BE2C (cell line): ENCODE results near the gene KLC1.

Source experiments
- DNase-seq: peaks from one replicate; pipeline ENCODE4 v3.0.0-alpha.2; 2020
- H3K27me3 ChIP-seq: fragments of 250-450 bp; sonication (Bioruptor Pico); 2 replicates; pipeline ENCODE4 v1.5.1; 2020; ENCODE audit warnings: mild to moderate bottlenecking
- H3K36me3 ChIP-seq: fragments of 250-450 bp; sonication (Bioruptor Pico); 2 replicates; pipeline ENCODE4 v1.5.1; 2020; ENCODE audit warnings: mild to moderate bottlenecking
- H3K4me1 ChIP-seq: fragments of 250-450 bp; sonication (Bioruptor Pico); 2 replicates; pipeline ENCODE4 v1.5.1; 2020
- H3K4me3 ChIP-seq: 2 replicates; pipeline ENCODE4 v1.5.1; 2011; ENCODE audit warnings: low read depth, low read length
- H3K9me3 ChIP-seq: fragments of 250-450 bp; sonication (Bioruptor Pico); 2 replicates; pipeline ENCODE4 v1.5.1; 2020
- CTCF ChIP-seq: IDR thresholded peaks from 2 replicates; pipeline ENCODE4 v1.5.1; 2012; ENCODE audit warnings: mild to moderate bottlenecking, low read depth, low read length

KLC1 gene

DNA sequence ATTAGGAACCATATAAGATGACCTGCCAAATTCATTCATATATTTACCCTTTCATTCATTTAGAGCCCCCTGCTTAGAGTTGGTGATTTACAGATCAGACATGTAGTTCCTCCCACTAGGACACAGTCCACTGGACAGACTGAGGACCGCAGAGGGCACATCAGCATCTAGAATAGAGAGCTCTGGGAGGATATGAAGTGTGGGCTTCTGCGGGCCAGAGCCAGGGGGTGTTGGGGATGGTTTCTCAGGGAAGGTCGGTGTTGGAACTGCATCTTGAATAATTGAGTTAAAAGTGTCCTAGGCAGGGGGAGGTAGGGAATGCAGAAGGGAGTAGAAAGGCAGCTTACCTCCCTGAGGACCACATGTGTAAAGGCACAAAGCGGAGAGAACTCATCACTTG lies 42.9 kb downstream of the KLC1 start:
- no peak for DNase-seq
- no peak for TF ChIP-seq CTCF
- H3K36me3 ChIP-seq, result peaks cover 99% of the 10 kb centered on the region
- no peaks in the 10 kb centered on the region for H3K9me3 ChIP-seq
- no peak overlapping the region for H3K4me3 ChIP-seq
- no peaks in the 10 kb centered on the region for H3K4me1 ChIP-seq
- no peaks in the 10 kb centered on the region for H3K27me3 ChIP-seq

- no peaks in the 10 kb centered on the region for H3K27me3 ChIP-seq
- H3K4me3 ChIP-seq, result no peak overlapping the region
- no peak for TF ChIP-seq CTCF
- DNase-seq, result no peak
- H3K9me3 ChIP-seq, result no peaks in the 10 kb centered on the region
- no peaks in the 10 kb centered on the region for H3K4me1 ChIP-seq
- peaks cover 86% of the 10 kb centered on the region for H3K36me3 ChIP-seq
Measured at GRCh38 chr14:103675957-103676356, 46.9 kb downstream of the KLC1 start.

DNA sequence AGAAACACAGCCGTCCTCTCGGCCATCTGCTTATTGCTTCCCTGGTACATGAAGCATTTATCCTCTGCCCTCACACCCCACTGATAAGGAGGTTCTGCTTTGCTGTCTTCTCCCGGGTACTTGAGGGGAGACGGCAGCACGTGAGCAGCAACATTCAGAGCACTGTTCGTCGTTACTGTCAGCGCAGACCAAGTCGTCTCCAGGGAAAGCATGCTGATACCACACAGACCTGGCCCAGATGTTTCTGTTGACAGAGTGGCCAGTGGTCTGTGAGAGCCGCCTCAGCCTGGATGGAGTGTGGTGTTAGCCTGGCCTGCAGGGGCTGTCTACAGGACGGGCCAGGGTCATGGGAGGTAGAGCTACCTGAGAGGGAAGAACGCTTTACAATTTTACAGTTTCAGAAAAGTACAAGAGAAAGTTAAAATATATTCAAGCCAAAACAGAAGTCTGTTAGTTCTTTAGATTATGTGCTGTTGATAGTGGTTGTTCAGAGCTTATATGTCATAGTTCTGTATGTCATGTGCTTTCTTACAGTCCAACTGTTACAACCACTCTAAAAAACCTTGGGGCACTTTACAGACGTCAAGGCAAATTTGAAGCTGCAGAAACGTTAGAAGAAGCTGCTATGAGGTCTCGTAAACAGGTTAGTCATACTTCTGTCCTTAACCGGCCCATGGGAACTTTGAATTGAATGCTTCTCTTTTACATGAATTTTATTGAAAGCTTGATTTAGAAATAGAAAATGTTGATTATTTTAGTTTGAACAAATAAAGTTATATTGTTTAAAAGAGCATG lies 48.1 kb downstream of the KLC1 start:
- TF ChIP-seq CTCF, result no peak
- no peaks in the 10 kb centered on the region for H3K4me1 ChIP-seq
- DNase-seq, result no peak
- no peaks in the 10 kb centered on the region for H3K27me3 ChIP-seq
- H3K4me3 ChIP-seq, result no peak overlapping the region
- peaks cover 86% of the 10 kb centered on the region for H3K36me3 ChIP-seq
- no peaks in the 10 kb centered on the region for H3K9me3 ChIP-seq

GRCh38 chr14:103679351-103679750 lies 50.3 kb downstream of the KLC1 start:
- Histone ChIP-seq H3K27me3 (no peaks in the 10 kb centered on the region), H3K36me3 (peaks cover 78% of the 10 kb centered on the region), H3K4me3 (no peak overlapping the region), H3K4me1 (no peaks in the 10 kb centered on the region), H3K9me3 (no peaks in the 10 kb centered on the region)
- TF ChIP-seq CTCF, result peak; percentile 74
- peak; percentile 70 for DNase-seq

- no peaks in the 10 kb centered on the region for H3K27me3 ChIP-seq
- no peak for DNase-seq
- H3K4me3 ChIP-seq, result no peak overlapping the region
- H3K36me3 ChIP-seq, result peaks cover 78% of the 10 kb centered on the region
- H3K9me3 ChIP-seq, result no peaks in the 10 kb centered on the region
- no peak for TF ChIP-seq CTCF
- no peaks in the 10 kb centered on the region for H3K4me1 ChIP-seq
Measured at GRCh38 chr14:103680491-103681231, 51.6 kb downstream of the KLC1 start.

- no peaks in the 10 kb centered on the region for H3K27me3 ChIP-seq
- H3K4me1 ChIP-seq, result no peaks in the 10 kb centered on the region
- no peaks in the 10 kb centered on the region for H3K9me3 ChIP-seq
- no peak overlapping the region for H3K4me3 ChIP-seq
- H3K36me3 ChIP-seq, result peaks cover 76% of the 10 kb centered on the region
- no peak for DNase-seq
- no peak for TF ChIP-seq CTCF
Measured at GRCh38 chr14:103683139-103683538, 54.1 kb downstream of the KLC1 start.
